ENCODE data around the gene KATNIP. TPM values are rescaled to one million over a fixed set of nuclear protein-coding genes. Genes with fewer than 3 reads are reported as not detected.

The KATNIP gene
- 10 to 100 TPM; 11.2 to 20.0 (median 17.5) TPM for total RNA-seq

DNA sequence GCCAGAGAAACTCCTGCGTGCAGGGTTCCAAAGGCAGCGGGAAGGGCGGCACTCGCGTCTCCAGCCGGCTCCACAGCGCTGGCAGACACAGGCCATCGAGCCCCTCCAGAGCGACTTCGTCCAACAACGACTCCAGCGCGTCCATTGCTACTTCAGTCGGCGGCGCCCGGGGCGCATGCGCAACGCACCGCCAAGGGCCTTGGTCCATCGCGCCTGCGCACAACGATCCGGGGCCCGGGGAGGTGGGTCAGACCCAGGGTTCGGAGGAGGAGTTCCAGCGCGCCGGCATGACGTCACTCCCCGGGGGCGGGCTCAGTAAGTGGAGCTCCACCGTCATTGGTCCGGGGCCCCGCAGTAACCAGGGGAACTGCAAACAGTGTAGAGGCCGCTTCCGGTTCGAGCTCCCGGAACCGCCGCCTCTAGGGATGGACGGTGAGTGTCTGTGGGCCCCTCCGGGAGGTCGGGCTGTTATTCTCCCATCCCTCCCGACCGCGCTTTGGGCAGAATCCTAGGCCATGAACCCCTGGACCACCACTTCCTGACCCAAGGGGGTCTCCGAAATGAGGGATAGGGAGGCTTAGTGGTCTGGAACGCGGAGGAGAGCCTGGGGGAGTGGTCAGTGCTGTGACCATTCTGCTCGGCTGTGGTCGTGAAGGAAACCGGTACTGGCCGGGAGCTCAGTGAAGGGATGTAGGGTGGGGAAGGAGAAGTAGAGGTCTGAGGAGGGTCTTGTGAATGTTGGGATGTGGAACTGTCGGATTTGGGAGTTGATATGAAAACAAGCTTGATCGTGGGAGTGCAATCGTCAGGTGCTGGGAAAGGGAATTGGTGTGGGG is at the start of gene KATNIP, which contains the start of gene GTF3C1:
Gene KATNIP, plus strand, starts transcription at position 399 of the 836 bp plus-strand sequence. Its CDS starts 27 bp downstream, at position 426.
Gene GTF3C1, minus strand, starts transcription at position 168 of the 836 bp plus-strand sequence. Its CDS starts 23 bp downstream, at position 145.
- peak; percentile 100 for DNase-seq (ENCODE audit: extremely low spot score)
- Histone ChIP-seq H3K27ac (replicated peaks in 1 of 4) (peak within 1 kb of the TSS; percentile 79 to 88 (median 82)), H3K9me3 (no peaks in the 10 kb centered on the region), H3K4me1 (peaks cover 35 to 46% (median 37%) of the 10 kb centered on the region in 4 donors), H3K36me3 (peaks cover 5 to 11% (median 9%) of the 10 kb centered on the region in 4 donors), H3K4me3 (peak within 1 kb of the TSS; percentile 76 to 90 (median 82)), H3K27me3 (no peaks in the 10 kb centered on the region)
- TF ChIP-seq POLR2A (IDR thresholded peaks at IDR 0.05; ENCODE audit: low read depth) (no peak), EP300 (IDR thresholded peaks at IDR 0.05) (no peak), POLR2AphosphoS5 (IDR thresholded peaks at IDR 0.05) (peak; percentile 92 to 97)
- TF ChIP-seq, protein P1, sequence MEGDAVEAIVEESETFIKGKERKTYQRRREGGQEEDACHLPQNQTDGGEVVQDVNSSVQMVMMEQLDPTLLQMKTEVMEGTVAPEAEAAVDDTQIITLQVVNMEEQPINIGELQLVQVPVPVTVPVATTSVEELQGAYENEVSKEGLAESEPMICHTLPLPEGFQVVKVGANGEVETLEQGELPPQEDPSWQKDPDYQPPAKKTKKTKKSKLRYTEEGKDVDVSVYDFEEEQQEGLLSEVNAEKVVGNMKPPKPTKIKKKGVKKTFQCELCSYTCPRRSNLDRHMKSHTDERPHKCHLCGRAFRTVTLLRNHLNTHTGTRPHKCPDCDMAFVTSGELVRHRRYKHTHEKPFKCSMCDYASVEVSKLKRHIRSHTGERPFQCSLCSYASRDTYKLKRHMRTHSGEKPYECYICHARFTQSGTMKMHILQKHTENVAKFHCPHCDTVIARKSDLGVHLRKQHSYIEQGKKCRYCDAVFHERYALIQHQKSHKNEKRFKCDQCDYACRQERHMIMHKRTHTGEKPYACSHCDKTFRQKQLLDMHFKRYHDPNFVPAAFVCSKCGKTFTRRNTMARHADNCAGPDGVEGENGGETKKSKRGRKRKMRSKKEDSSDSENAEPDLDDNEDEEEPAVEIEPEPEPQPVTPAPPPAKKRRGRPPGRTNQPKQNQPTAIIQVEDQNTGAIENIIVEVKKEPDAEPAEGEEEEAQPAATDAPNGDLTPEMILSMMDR (IDR thresholded peaks at IDR 0.05): no peak
- WGBS: 0% methylated on average over 18 of the region's 59 CpGs
- intact Hi-C loops (cut with DNase I): no loop called here

DNA sequence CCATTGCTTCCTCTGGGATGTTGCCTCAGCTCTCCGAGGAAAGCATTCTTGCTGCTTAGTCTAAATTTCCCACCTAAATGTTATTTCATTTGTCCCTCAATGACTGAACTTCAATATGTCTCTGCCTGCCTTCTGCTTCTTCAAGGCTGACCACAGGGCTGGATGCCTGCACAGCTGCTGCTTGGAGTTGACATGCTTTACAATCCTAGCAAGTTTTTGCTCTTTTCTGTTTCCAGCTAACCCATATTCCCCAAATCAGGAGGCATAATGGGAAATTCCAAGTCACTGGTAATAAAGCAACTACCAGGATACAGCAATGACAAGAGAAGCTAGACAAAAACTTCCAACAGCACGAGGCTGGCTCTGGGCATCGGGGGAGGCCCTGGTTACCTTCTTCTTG is 49.1 kb upstream of the KATNIP start:
- Histone ChIP-seq H3K27me3 (no peaks in the 10 kb centered on the region), H3K9me3 (no peaks in the 10 kb centered on the region), H3K4me3 (no peak overlapping the region), H3K4me1 (peaks cover 0 to 6% (median 3%) of the 10 kb centered on the region in 4 donors), H3K36me3 (peaks cover 87 to 100% (median 100%) of the 10 kb centered on the region in 4 donors), H3K27ac (replicated peaks in 1 of 4) (no peak overlapping the region)
- no peak for DNase-seq (ENCODE audit: extremely low spot score)
- intact Hi-C loops (cut with DNase I): no loop called here
- TF ChIP-seq POLR2A (IDR thresholded peaks at IDR 0.05; ENCODE audit: low read depth) (no peak), EP300 (IDR thresholded peaks at IDR 0.05) (no peak), POLR2AphosphoS5 (IDR thresholded peaks at IDR 0.05) (no peak)
- TF ChIP-seq, protein P1 (IDR thresholded peaks at IDR 0.05): no peak
- WGBS: 94% methylated on average over 3 of the region's 3 CpGs

DNA sequence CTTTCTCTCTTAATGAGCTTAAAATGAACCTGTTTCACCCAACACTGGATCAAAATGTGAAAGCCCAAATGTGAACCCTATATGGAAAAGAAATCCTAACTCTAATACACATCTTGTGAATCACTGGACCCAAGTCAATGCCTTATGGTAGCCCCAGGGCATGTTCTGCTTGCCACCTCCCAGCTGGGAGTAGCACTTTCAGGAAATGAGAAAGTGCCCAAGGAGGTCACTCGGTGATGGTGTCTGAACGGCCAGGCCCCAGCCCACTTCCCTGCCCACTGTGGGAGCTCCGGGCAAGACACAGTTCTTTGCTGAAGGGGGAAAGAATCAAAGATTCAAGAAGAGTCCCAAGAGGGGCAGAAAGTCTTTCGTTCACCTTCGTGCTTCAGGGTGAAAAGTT is 46.3 kb upstream of the KATNIP start:
- peaks cover 88 to 100% (median 100%) of the 10 kb centered on the region in 4 donors for H3K36me3 ChIP-seq
- no peak overlapping the region for H3K27ac ChIP-seq (replicated peaks in 1 of 4)
- H3K4me1 ChIP-seq: peaks cover 0 to 7% (median 5%) of the 10 kb centered on the region in 4 donors
- DNase-seq (ENCODE audit: extremely low spot score): no peak
- H3K27me3 ChIP-seq: no peaks in the 10 kb centered on the region
- no peak overlapping the region for H3K4me3 ChIP-seq
- intact Hi-C loops (cut with DNase I): no loop called here
- WGBS: 94% methylated on average over 5 of the region's 5 CpGs
- TF ChIP-seq, protein P1 (IDR thresholded peaks at IDR 0.05): no peak
- no peak for TF ChIP-seq EP300 (IDR thresholded peaks at IDR 0.05)
- TF ChIP-seq POLR2A (IDR thresholded peaks at IDR 0.05; ENCODE audit: low read depth): no peak
- TF ChIP-seq POLR2AphosphoS5 (IDR thresholded peaks at IDR 0.05): no peak
- H3K9me3 ChIP-seq: no peaks in the 10 kb centered on the region

DNA sequence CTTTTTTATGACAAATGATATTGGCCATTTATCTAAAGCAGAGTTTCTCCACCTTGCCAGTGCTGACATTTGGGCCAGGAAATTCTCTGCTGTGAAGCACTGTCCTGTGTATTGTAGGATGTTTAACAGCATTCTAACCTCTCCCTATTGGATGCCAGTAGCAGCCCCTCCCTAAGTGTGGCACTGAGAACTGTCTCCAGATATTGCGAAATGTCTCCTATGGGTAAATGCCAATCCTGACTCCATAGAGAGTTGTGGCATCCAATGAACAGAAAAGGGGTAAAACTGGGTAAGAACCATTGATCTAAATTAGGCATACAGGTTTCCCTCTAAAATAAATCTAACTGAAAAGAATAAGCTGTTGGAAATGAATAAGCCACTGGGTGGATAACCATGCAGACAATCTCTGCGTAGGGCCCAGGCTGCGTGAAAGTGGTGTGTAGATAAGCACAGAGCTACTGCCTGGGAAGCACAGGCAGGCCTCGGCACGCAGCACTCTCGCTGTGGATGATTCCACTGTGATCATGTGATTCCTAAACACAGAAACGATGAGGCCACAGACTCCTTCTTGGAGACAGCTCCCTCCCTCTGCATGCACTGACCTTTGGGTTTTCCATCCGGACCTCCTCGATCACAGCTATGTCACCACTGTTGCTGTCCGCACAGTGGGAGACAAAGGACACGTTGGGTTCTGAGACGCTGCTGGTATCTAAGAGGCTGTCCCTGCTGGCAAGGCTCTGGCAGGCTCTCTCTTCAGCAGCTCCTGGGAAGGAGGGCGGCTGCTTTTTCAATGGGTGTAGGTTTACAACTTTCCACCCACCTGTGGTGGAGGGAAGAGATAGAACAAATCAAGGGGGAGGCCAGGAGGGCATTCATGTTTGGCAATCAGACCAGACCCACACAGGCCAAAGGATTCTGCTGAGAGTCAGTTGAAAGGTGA is 44.4 kb upstream of the KATNIP start:
- H3K27me3 ChIP-seq: no peaks in the 10 kb centered on the region
- no peak for TF ChIP-seq EP300 (IDR thresholded peaks at IDR 0.05)
- no peak for TF ChIP-seq POLR2A (IDR thresholded peaks at IDR 0.05; ENCODE audit: low read depth)
- no peak for TF ChIP-seq POLR2AphosphoS5 (IDR thresholded peaks at IDR 0.05)
- TF ChIP-seq, protein P1 (IDR thresholded peaks at IDR 0.05): no peak
- no peak for DNase-seq (ENCODE audit: extremely low spot score)
- peaks cover 0 to 4% (median 0%) of the 10 kb centered on the region in 4 donors for H3K4me1 ChIP-seq
- H3K9me3 ChIP-seq: no peaks in the 10 kb centered on the region
- no peak overlapping the region for H3K27ac ChIP-seq (replicated peaks in 1 of 4)
- 89% methylated on average over 11 of the region's 13 CpGs for WGBS
- H3K36me3 ChIP-seq: peaks cover 90 to 100% (median 99%) of the 10 kb centered on the region in 4 donors
- intact Hi-C loops (cut with DNase I): no loop called here
- H3K4me3 ChIP-seq: no peak overlapping the region

Data from esophagus muscularis mucosa (tissue), 4 donors.